Measurements from ENCODE around the gene CLEC20A. TPM values are rescaled to one million over a fixed set of nuclear protein-coding genes. Genes with fewer than 3 reads are reported as not detected.

The CLEC20A gene
- total and polyA plus RNA-seq, 2 experiments from 2014 or later, result not detected

GRCh38 chr1:178502330-178502714 is 5.6 kb upstream of the CLEC20A start:
- H3K27ac Mint-ChIP-seq, result no peak overlapping the region
- TF ChIP-seq ZNF462 (CRISPR knock-in tag; IDR thresholded peaks at IDR 0.05) (no peak), EZH2phosphoT487 (IDR thresholded peaks at IDR 0.05; ENCODE audit: unreplicated experiment) (no peak), NANOG (IDR thresholded peaks at IDR 0.05; ENCODE audit: borderline replicate concordance) (no peak), ZNF331 (CRISPR knock-in tag; IDR thresholded peaks at IDR 0.05; ENCODE audit: low read depth) (no peak), ETS1 (IDR thresholded peaks at IDR 0.05) (no peak), CTCF (conservative IDR thresholded peaks at IDR 0.05; ENCODE audit: low read depth in 2 of 2) (no peak), STAT1 (IDR thresholded peaks at IDR 0.05; ENCODE audit: unreplicated experiment) (no peak), JUNB (IDR thresholded peaks at IDR 0.05; ENCODE audit: unreplicated experiment) (no peak), EZH2 (IDR thresholded peaks at IDR 0.05; ENCODE audit: low read depth, unreplicated experiment) (no peak), ZNF114 (CRISPR knock-in tag; IDR thresholded peaks at IDR 0.05) (no peak), CREB1 (CRISPR knock-in tag; IDR thresholded peaks at IDR 0.05; ENCODE audit: low read depth) (no peak), POLR2AphosphoS5 (IDR thresholded peaks at IDR 0.05; ENCODE audit: low read depth) (no peak), REST (IDR thresholded peaks at IDR 0.05; ENCODE audit: unreplicated experiment) (no peak)

More at GRCh38 chr1:178502330-178502714, 5.6 kb upstream of the CLEC20A start:
- Histone ChIP-seq H3K79me2 (replicated peaks; ENCODE audit: insufficient read depth) (no peaks in the 10 kb centered on the region), H3K4me1 (ENCODE audit: insufficient read depth) (no peaks in the 10 kb centered on the region; the same call in 1 of the 2 replicates), H2AFZ (no peak overlapping the region), H3K4me2 (no peak overlapping the region), H3K4me3 (no peak overlapping the region), H3K36me3 (ENCODE audit: insufficient read depth) (no peaks in the 10 kb centered on the region), H3K27ac (ENCODE audit: low read depth) (no peak overlapping the region), H4K20me1 (replicated peaks; ENCODE audit: insufficient read depth) (no peaks in the 10 kb centered on the region), H3K9me2 (ENCODE audit: insufficient read depth) (no peaks in the 10 kb centered on the region; the same call in 1 of the 2 replicates), H3F3A (replicated peaks; ENCODE audit: low read depth) (no peaks in the 10 kb centered on the region; the same call in 1 of the 2 replicates), H3K27me3 (ENCODE audit: insufficient read depth) (no peaks in the 10 kb centered on the region)
- ATAC-seq, result no peak
- H3K36me3 Mint-ChIP-seq (ENCODE audit: low read depth), result no peaks in the 10 kb centered on the region
- DNase-seq (ENCODE audit: low spot score), result no peak
- peaks cover 2% of the 10 kb centered on the region for H3K27me3 Mint-ChIP-seq (ENCODE audit: insufficient read depth, low read depth, poor library complexity)
- peaks cover 17% of the 10 kb centered on the region for H3K4me1 Mint-ChIP-seq
- H3K4me3 Mint-ChIP-seq, result no peak overlapping the region
- H3K9me3 Mint-ChIP-seq, result no peaks in the 10 kb centered on the region

All from GM23338 (cell line).